CD4-positive, alpha-beta T cell treated with Interferon alpha-2 for 1 hour (primary cell): ENCODE measurements around the gene ARMC9.
"Not testable (repeated sequence)": the region's sequence is repeated elsewhere in the genome, so short reads cannot be mapped to it uniquely, and the experiment has no call there.

Experiments used
- DNase-seq, 2 donors: peaks; one replicate each; pipeline ENCODE4 v3.0.0-alpha.2; 2020 to 2022

The ARMC9 gene

GRCh38 chr2:231290321-231291015 lies 92.0 kb downstream of the ARMC9 start:
- DNase-seq = no peak

- DNase-seq = no peak
These were observed 94.2 kb downstream of the ARMC9 start for GRCh38 chr2:231292472-231293134.

GRCh38 chr2:231293163-231293562 lies 94.7 kb downstream of the ARMC9 start:
- no peak for DNase-seq

GRCh38 chr2:231294116-231294515 lies 95.7 kb downstream of the ARMC9 start:
- no peak for DNase-seq

DNA sequence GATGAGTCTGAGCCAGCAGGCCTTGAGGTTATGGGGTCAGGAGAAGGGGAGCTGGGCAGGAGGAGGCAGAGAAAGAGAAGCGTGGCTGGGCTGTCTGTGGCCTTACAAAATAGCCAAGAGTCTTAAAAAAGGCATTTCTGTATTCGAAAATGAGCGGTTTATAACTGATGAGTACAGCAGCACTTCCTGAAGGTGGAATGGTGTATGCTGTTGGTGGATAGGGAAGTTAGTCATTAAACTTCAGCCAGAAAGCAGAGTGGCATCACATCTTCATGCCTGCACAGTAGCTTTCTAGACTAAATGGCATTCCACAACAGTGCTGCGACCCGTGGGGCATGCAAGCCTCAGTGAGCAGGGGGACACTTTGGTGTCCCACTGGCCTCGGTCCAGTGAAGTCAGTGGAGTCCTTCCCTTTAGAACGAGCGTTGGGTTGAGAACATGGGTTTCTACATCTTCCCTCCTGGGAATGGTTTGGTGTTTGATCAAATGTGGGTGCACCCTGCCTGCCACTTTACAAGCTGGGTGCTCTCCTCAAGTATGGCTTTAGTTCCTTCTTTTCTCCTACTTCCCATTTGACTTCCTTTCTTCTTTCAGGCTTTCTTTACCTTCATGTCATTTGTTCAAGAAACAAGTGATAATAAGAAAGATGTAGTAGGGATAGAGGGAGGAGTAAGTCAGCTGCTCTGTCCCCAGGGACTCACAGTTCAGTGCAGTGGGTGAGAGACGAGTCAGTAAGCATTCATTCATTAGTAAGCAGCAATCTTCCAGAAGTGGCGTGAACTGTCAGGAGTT lies 96.3 kb downstream of the ARMC9 start:
- no peak for DNase-seq

GRCh38 chr2:231295363-231295655 lies 96.9 kb downstream of the ARMC9 start:
- no peak for DNase-seq

DNA sequence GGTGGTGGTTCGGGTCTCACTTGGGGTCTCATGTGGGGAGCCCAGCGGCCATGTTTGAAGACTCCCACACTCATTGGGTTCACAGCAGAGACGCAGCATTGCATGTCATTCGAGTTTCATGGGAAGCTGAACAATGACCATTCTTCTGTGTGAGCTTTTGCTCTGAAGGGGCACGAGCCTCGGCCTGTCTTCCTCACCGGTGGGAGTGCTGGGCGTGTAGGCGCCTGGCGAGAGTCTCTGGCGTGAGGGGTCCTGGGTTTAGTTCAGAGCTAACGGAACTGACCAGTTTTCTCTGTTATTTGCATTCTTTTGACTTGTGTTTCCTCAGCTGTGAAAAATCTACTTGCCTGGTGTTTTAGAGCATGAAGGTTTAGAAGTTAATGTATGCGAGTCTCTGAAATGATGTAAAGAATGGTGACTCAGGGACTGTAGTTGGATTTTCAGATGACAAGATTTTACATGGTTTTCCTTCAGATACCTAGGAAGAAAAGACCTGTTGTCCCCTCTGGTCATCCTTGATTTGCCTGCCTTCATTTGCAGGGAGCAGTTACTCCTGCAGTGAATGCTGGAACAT lies 98.1 kb downstream of the ARMC9 start:
- DNase-seq = no peak

GRCh38 chr2:231297108-231297908 lies 98.9 kb downstream of the ARMC9 start:
- DNase-seq = peak; percentile 30 to 37

DNA sequence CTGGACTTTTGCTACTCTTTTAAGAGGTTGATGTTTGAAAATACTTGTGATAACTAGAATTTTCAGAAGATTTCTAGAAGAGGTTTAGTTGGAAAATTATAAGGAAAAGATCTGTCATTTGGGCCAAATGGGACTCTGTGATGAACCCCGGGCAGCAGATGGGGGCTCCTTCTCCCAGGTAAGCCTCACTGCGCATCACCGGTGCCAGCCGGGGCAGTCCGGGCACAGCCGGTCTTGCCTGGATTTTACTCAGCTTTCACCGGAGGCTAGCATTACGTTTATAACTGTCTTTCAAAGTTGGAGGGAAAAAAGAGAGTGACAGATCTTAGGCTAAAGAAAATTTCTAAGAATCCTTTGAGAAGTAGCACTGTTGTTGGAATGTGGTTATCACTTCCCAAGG lies 99.7 kb downstream of the ARMC9 start:
- DNase-seq = no peak

GRCh38 chr2:231299267-231299666 lies 100.8 kb downstream of the ARMC9 start:
- DNase-seq = peak; percentile 8 to 14

GRCh38 chr2:231300020-231300721 lies 101.7 kb downstream of the ARMC9 start:
- no peak for DNase-seq

DNA sequence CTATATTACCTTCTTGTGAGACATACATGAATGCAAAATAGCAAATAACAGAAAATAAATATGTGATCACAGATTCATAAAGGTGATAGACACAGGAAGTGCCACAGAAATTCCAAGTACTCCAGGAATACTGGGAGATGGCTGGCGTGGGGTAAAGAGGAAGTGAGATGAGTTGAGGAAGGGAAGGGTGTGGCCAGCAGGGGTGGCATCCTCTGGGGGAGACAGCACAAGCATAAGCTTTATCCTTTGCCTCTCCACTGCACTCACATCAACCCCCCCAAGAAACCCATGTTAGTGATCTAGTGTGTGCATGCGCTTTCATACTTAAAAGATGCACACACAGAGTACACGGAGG lies 102.3 kb downstream of the ARMC9 start:
- DNase-seq = no peak

DNA sequence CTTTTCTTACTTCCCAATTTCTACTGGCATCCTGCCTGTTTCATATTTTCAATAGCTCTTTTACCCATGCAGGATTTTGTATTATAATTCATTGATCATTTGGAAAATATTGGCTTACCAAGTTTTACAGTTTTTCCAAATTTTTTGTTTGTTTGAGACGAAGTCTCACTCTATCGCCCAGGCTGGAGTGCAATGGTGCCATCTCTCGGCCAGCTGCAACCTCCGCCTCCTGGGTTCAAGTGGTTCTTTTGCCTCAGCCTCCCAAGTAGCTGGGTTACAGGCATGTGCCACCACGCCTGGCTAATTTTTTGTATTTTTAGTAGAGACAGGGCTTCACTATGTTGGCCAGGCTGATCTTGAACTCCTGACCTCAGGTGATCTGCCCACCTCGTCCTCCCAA lies 105.8 kb downstream of the ARMC9 start:
- not testable (repeated sequence) for DNase-seq

- DNase-seq = no peak
These were observed 106.8 kb downstream of the ARMC9 start for GRCh38 chr2:231305221-231305620.

GRCh38 chr2:231306791-231307393 lies 108.5 kb downstream of the ARMC9 start:
- DNase-seq = no peak

GRCh38 chr2:231308219-231308618 lies 109.8 kb downstream of the ARMC9 start:
- DNase-seq = no peak

- DNase-seq = no peak
These were observed 110.4 kb downstream of the ARMC9 start for GRCh38 chr2:231308631-231309428.

DNA sequence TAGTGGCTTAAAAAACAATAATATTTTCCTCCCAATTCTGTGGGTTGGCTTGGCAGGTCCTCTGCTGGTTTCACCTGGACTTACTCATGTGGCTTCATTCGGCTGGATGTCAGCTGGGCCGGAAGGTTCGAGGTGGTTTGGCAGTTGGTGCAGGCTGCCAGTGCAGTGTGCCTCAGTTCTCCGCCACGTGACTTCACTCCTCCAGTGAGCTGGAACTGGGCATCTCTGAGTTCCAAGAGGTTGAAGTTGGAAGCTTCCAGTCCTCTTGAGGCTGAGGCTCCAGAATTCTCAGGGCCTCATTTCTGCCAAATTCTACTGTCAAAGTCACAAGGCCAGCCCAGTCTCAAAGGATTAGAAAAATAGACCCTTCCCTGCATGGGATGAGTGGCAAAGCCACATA lies 113.6 kb downstream of the ARMC9 start:
- no peak for DNase-seq

GRCh38 chr2:231315896-231316295 lies 117.5 kb downstream of the ARMC9 start:
- DNase-seq = peak; percentile 20 to 25

DNA sequence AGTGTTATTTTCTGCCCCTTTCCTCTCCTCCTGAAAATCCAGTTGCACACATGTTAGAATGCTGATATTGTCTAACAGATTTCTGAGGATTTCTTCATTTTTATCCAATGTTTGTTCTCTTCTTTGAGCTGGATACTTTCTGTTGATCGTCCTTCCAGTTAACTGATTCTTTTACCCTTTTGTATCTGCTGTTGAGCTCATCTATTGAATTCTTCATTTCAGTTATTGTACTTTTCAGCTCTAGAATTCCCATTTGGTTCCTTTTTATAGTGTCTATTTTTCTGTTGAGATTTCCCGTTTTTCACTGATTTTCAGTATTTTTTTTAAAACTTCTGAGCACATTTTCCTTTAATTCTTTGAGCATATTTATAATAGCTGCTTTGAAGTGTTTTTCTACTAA lies 119.1 kb downstream of the ARMC9 start:
- no peak for DNase-seq

- DNase-seq = no peak
These were observed 120.0 kb downstream of the ARMC9 start for GRCh38 chr2:231318436-231318835.
